DOHH2 (cell line): ENCODE results near the gene DYNC1I1.

Source experiments
- H3F3A ChIP-seq: fragments of 200-600 bp; sonication (generic), shearing (Covaris generic); 2 replicates; pipeline ENCODE4 v1.6.0; 2016; ENCODE audit warnings: antibody characterized with exemption, mild to moderate bottlenecking; ENCODE audit not compliant: control insufficient read depth, insufficient read depth
- H3K27ac ChIP-seq: fragments of 200-600 bp; sonication (generic); 2 replicates; pipeline ENCODE4 v1.5.1; 2014; ENCODE audit warnings: low read depth, mild to moderate bottlenecking, low read length, moderate library complexity
- H3K27me3 ChIP-seq: fragments of 200-600 bp; sonication (generic); 2 replicates; pipeline ENCODE4 v1.6.1; 2014; ENCODE audit warnings: mild to moderate bottlenecking, low read length, mixed read lengths; ENCODE audit not compliant: control insufficient read depth
- H3K36me3 ChIP-seq: fragments of 200-600 bp; sonication (generic); 2 replicates; pipeline ENCODE4 v1.6.1; 2014; ENCODE audit warnings: mild to moderate bottlenecking, low read length, moderate library complexity, mixed read lengths; ENCODE audit not compliant: control insufficient read depth
- H3K4me1 ChIP-seq: fragments of 200-600 bp; sonication (generic); 2 replicates; pipeline ENCODE4 v1.6.1; 2014; ENCODE audit warnings: mild to moderate bottlenecking, low read length, mixed read lengths; ENCODE audit not compliant: control insufficient read depth
- H3K4me2 ChIP-seq: fragments of 200-600 bp; sonication (generic); 2 replicates; pipeline ENCODE4 v1.6.0; 2014; ENCODE audit warnings: mild to moderate bottlenecking, low read length, moderate library complexity
- H3K4me3 ChIP-seq: fragments of 200-600 bp; sonication (generic); 2 replicates; pipeline ENCODE4 v1.5.1; 2014; ENCODE audit warnings: mild to moderate bottlenecking, low read length, mixed read lengths
- H3K79me2 ChIP-seq: fragments of 200-600 bp; sonication (generic); 2 replicates; pipeline ENCODE4 v1.6.1; 2014; ENCODE audit warnings: mild to moderate bottlenecking, low read length, mixed read lengths; ENCODE audit not compliant: control insufficient read depth
- H3K9me2 ChIP-seq: fragments of 200-600 bp; sonication (generic); replicated peaks from 2 replicates; pipeline ENCODE4 v1.6.1; 2014; ENCODE audit warnings: mild to moderate bottlenecking, low read length, mixed read lengths; ENCODE audit not compliant: control insufficient read depth
- H3K9me3 ChIP-seq: fragments of 200-600 bp; sonication (generic); 2 replicates; pipeline ENCODE4 v1.6.1; 2014; ENCODE audit warnings: antibody characterized with exemption, low read length, mixed read lengths; ENCODE audit not compliant: control insufficient read depth, insufficient read depth
- H4K20me1 ChIP-seq: fragments of 200-600 bp; sonication (generic); 2 replicates; pipeline ENCODE4 v1.6.0; 2014; ENCODE audit warnings: low read depth, mild to moderate bottlenecking, antibody characterized with exemption, low read length, moderate library complexity; ENCODE audit not compliant: control insufficient read depth, insufficient read depth
- CTCF ChIP-seq: fragments of 200-600 bp; sonication (generic); IDR thresholded peaks from one replicate; pipeline ENCODE4 v1.5.1; 2014; ENCODE audit warnings: antibody characterized with exemption, mild to moderate bottlenecking, low read depth, low read length; ENCODE audit not compliant: poor library complexity, severe bottlenecking
- EZH2phosphoT487 ChIP-seq: fragments of 200-600 bp; sonication (generic); IDR thresholded peaks from 2 replicates; pipeline ENCODE4 v1.6.1; 2017; ENCODE audit warnings: borderline replicate concordance, mild to moderate bottlenecking, antibody characterized with exemption, low read length, moderate library complexity, mixed read lengths

The DYNC1I1 gene

GRCh38 chr7:96135241-96135640 lies 362.9 kb downstream of the DYNC1I1 start:
- H3K9me3 ChIP-seq, result no peaks in the 10 kb centered on the region
- H3K4me3 ChIP-seq, result no peak overlapping the region
- H3K36me3 ChIP-seq, result no peaks in the 10 kb centered on the region; the same call in 1 of the 2 replicates
- H3K9me2 ChIP-seq, result no peaks in the 10 kb centered on the region
- no peaks in the 10 kb centered on the region for H3K27me3 ChIP-seq
- H3K4me2 ChIP-seq, result no peak overlapping the region
- H3F3A ChIP-seq, result no peaks in the 10 kb centered on the region
- H3K79me2 ChIP-seq, result no peaks in the 10 kb centered on the region
- H4K20me1 ChIP-seq, result no peaks in the 10 kb centered on the region
- no peaks in the 10 kb centered on the region for H3K4me1 ChIP-seq
- H3K27ac ChIP-seq, result no peak overlapping the region
- TF ChIP-seq EZH2phosphoT487, result no peak
- no peak for TF ChIP-seq CTCF

- Histone ChIP-seq H3K27ac (no peak overlapping the region), H3K9me2 (no peaks in the 10 kb centered on the region), H3K79me2 (no peaks in the 10 kb centered on the region), H3K27me3 (no peaks in the 10 kb centered on the region), H3K36me3 (no peaks in the 10 kb centered on the region), H3K4me3 (no peak overlapping the region), H4K20me1 (no peaks in the 10 kb centered on the region), H3K4me2 (no peak overlapping the region), H3K4me1 (no peaks in the 10 kb centered on the region), H3K9me3 (no peaks in the 10 kb centered on the region), H3F3A (no peaks in the 10 kb centered on the region)
- TF ChIP-seq CTCF (no peak), EZH2phosphoT487 (no peak)
Measured at GRCh38 chr7:96136600-96137239, 364.4 kb downstream of the DYNC1I1 start.

GRCh38 chr7:96143495-96144259 lies 371.3 kb downstream of the DYNC1I1 start:
- H3K27me3 ChIP-seq, result no peaks in the 10 kb centered on the region
- no peaks in the 10 kb centered on the region for H3K9me2 ChIP-seq
- H3K4me3 ChIP-seq, result no peak overlapping the region
- H3K9me3 ChIP-seq, result no peaks in the 10 kb centered on the region
- no peaks in the 10 kb centered on the region for H3K4me1 ChIP-seq
- no peaks in the 10 kb centered on the region for H4K20me1 ChIP-seq
- H3K36me3 ChIP-seq, result no peaks in the 10 kb centered on the region
- no peak overlapping the region for H3K27ac ChIP-seq
- no peaks in the 10 kb centered on the region for H3F3A ChIP-seq
- no peak overlapping the region for H3K4me2 ChIP-seq
- no peak for TF ChIP-seq EZH2phosphoT487
- no peak for TF ChIP-seq CTCF
- H3K79me2 ChIP-seq, result no peaks in the 10 kb centered on the region
